ENCODE results near the gene RAPGEF4. TPM values are rescaled to one million over a fixed set of nuclear protein-coding genes. Genes with fewer than 3 reads are reported as not detected.

RAPGEF4 gene
- total and polyA plus RNA-seq, 9 of the 15 experiments (the other 6 are each of a cell fraction or from before 2014, with no cell fraction given) = 0.04 to 0.33 (median 0.13) TPM; not detected in 6

- DNase-seq (ENCODE audit: extremely low read depth in 1 of 4, low spot score in 3 of 4) = no peak
- no peaks in the 10 kb centered on the region for H3K9me3 ChIP-seq (replicated peaks; ENCODE audit: control insufficient read depth, insufficient read depth, low read depth, low read length)
- H3K36me3 ChIP-seq (ENCODE audit: control insufficient read depth, insufficient read depth, low read length) = no peaks in the 10 kb centered on the region
- ChIA-PET CTCF (ENCODE audit: low intra/inter-chr PET ratio) (interaction anchor here (3.4 kb wide), 1 partner anchor 66 kb away, joined by 19 read pairs; no protein-coding TSS in a partner anchor), POLR2A (interaction anchor here (0.8 kb wide), 1 partner anchor 89 kb away, joined by 3 read pairs; no protein-coding TSS in a partner anchor)
- H3K9ac ChIP-seq (ENCODE audit: insufficient read depth in 1 of 2, low read depth in 2 of 2, low read length in 2 of 2) = no peak overlapping the region
- 0% methylated on average over 2 of the region's 2 CpGs for WGBS (ENCODE audit: insufficient coverage, low coverage, missing lambda C conversion rate)
- no peak overlapping the region for H2AFZ ChIP-seq (ENCODE audit: low read depth, low read length)
- no TSS peak for BruUV-seq (replicated peaks)
- intact Hi-C loops (cut with micrococcal nuclease) (loop anchor here (5.0 kb wide), 1 partner anchor 222 kb away; no protein-coding TSS in a partner anchor), in situ Hi-C loops (cut with MboI) (loop anchor here (5.0 kb wide), 1 partner anchor 122 kb away; no protein-coding TSS in a partner anchor)
- ATAC-seq = no peak
- H4K20me1 ChIP-seq (replicated peaks; ENCODE audit: control insufficient read depth, insufficient read depth, low read length) = no peaks in the 10 kb centered on the region
- no peaks in the 10 kb centered on the region for H3K79me2 ChIP-seq (ENCODE audit: control insufficient read depth, insufficient read depth, low read length)
- no peak for TF ChIP-seq CBFA2T3 (IDR thresholded peaks at IDR 0.05)
- no peak for TF ChIP-seq U2AF1 (optimal IDR thresholded peaks at IDR 0.05; ENCODE audit: low read depth, low read length)
- peaks cover 0 to 3% of the 10 kb centered on the region in 2 experiments; a peak in 1 of 5 replicates for H3K27me3 ChIP-seq (ENCODE audit: control insufficient read depth in 2 of 2, insufficient read depth in 2 of 2, low read length in 2 of 2)
- H3K4me1 ChIP-seq (replicated peaks in 1 of 2; ENCODE audit: control insufficient read depth in 2 of 2, insufficient read depth in 2 of 2, low read length in 2 of 2) = peaks cover 0 to 8% of the 10 kb centered on the region in 2 experiments; a peak in 3 of 5 replicates
- H3K27ac ChIP-seq (ENCODE audit: extremely low read depth, low read depth, low read length) = no peak overlapping the region
- H3K4me2 ChIP-seq (ENCODE audit: insufficient read depth, low read length) = no peak overlapping the region
- H3K4me3 ChIP-seq = no peak overlapping the region
- no peaks in the 10 kb centered on the region for H3K9me1 ChIP-seq (ENCODE audit: control insufficient read depth, insufficient read depth, low read length)
- FAIRE-seq = no peak
These were observed 194.0 kb downstream of the RAPGEF4 start for GRCh38 chr2:172929644-172930043.

- WGBS (ENCODE audit: insufficient coverage, low coverage, missing lambda C conversion rate) = 7% methylated on average over 5 of the region's 7 CpGs
- no peak for TF ChIP-seq TARDBP (IDR thresholded peaks at IDR 0.05)
- TF ChIP-seq ARNT (IDR thresholded peaks at IDR 0.05) = no peak
- no peak for TF ChIP-seq TAF1 (IDR thresholded peaks at IDR 0.05; ENCODE audit: control insufficient read depth, extremely low read depth, insufficient read depth, low read length, severe bottlenecking)
- no peak for TF ChIP-seq MYNN (IDR thresholded peaks at IDR 0.05)
- no peak for TF ChIP-seq MYNN (CRISPR knock-in tag; IDR thresholded peaks at IDR 0.05)
- no peak for TF ChIP-seq ZEB2 (IDR thresholded peaks at IDR 0.05)
- no peak for TF ChIP-seq ZKSCAN3 (CRISPR knock-in tag; IDR thresholded peaks at IDR 0.05)
- no peak for TF ChIP-seq GTF2B (IDR thresholded peaks at IDR 0.05; ENCODE audit: extremely low read depth, insufficient read length)
- TF ChIP-seq RBM15 (IDR thresholded peaks at IDR 0.05; ENCODE audit: insufficient read depth, low read length) = no peak
- no peaks in the 10 kb centered on the region for H3K9me1 ChIP-seq (ENCODE audit: control insufficient read depth, insufficient read depth, low read length)
- H3K4me1 ChIP-seq (replicated peaks in 1 of 2; ENCODE audit: control insufficient read depth in 2 of 2, insufficient read depth in 2 of 2, low read length in 2 of 2) = peaks cover 0 to 8% of the 10 kb centered on the region in 2 experiments; a peak in 3 of 5 replicates
- H3K36me3 ChIP-seq (ENCODE audit: control insufficient read depth, insufficient read depth, low read length) = no peaks in the 10 kb centered on the region
- peaks cover 0 to 3% of the 10 kb centered on the region in 2 experiments; a peak in 1 of 5 replicates for H3K27me3 ChIP-seq (ENCODE audit: control insufficient read depth in 2 of 2, insufficient read depth in 2 of 2, low read length in 2 of 2)
- H3K4me3 ChIP-seq = no peak overlapping the region
- intact Hi-C loops (cut with micrococcal nuclease) = loop anchor here (5.0 kb wide), 1 partner anchor 224 kb away; no protein-coding TSS in a partner anchor
- no peaks in the 10 kb centered on the region for H3K9me3 ChIP-seq (replicated peaks; ENCODE audit: control insufficient read depth, insufficient read depth, low read depth, low read length)
- in situ Hi-C loops (cut with MboI) = loop anchor here (5.0 kb wide), 1 partner anchor 124 kb away; no protein-coding TSS in a partner anchor
- H3K27ac ChIP-seq (ENCODE audit: extremely low read depth, low read depth, low read length) = no peak overlapping the region
- ATAC-seq (no peak), FAIRE-seq (no peak), DNase-seq (ENCODE audit: extremely low read depth in 1 of 4, low spot score in 3 of 4) (no peak)
- H4K20me1 ChIP-seq (replicated peaks; ENCODE audit: control insufficient read depth, insufficient read depth, low read length) = no peaks in the 10 kb centered on the region
- BruUV-seq (replicated peaks) = no TSS peak
- no peaks in the 10 kb centered on the region for H3K79me2 ChIP-seq (ENCODE audit: control insufficient read depth, insufficient read depth, low read length)
- ChIA-PET POLR2A (interaction anchor here (0.9 kb wide), 1 partner anchor 117 kb away, joined by 4 read pairs; no protein-coding TSS in a partner anchor), CTCF (ENCODE audit: low intra/inter-chr PET ratio) (interaction anchor here (0.5 to 3.4 kb wide), 4 partner anchors 64 to 758 kb away, joined by 3 to 19 read pairs (median 10); no protein-coding TSS in a partner anchor)
- no peak overlapping the region for H2AFZ ChIP-seq (ENCODE audit: low read depth, low read length)
- H3K4me2 ChIP-seq (ENCODE audit: insufficient read depth, low read length) = no peak overlapping the region; the same call in 1 of the 2 replicates
- H3K9ac ChIP-seq (ENCODE audit: insufficient read depth in 1 of 2, low read depth in 2 of 2, low read length in 2 of 2) = no peak overlapping the region
These were observed 195.2 kb downstream of the RAPGEF4 start for GRCh38 chr2:172930871-172931255.

Data from K562 (cell line).